ENCODE results near the gene TNPO3. TPM values are rescaled to one million over a fixed set of nuclear protein-coding genes. Genes with fewer than 3 reads are reported as not detected.

TNPO3 gene
- total and polyA plus RNA-seq, 10 of the 15 experiments (the other 5 are each of a cell fraction or from before 2014, with no cell fraction given) = 17.6 to 91.8 (median 65.9) TPM

- TF ChIP-seq CHD1 (IDR thresholded peaks at IDR 0.05; ENCODE audit: low read depth, low read length) = no peak
- peak; percentile 98 for TF ChIP-seq GABPA (IDR thresholded peaks at IDR 0.05; ENCODE audit: low read depth)
- TF ChIP-seq ATF2 (IDR thresholded peaks at IDR 0.05; ENCODE audit: low read length) = no peak
- no peak for TF ChIP-seq CEBPB (IDR thresholded peaks at IDR 0.05; ENCODE audit: borderline replicate concordance in 1 of 2, low read depth in 2 of 2, low read length in 2 of 2)
- peak; percentile 58 for TF ChIP-seq RELA (IDR thresholded peaks at IDR 0.05; ENCODE audit: borderline replicate concordance, partially characterized antibody)
- TF ChIP-seq ETV6 (conservative IDR thresholded peaks at IDR 0.05 in 1 of 2, IDR thresholded peaks at IDR 0.05 in 1 of 2; ENCODE audit: borderline replicate concordance in 1 of 2, low read depth in 1 of 2) = peak in 1 of 2 experiments; percentile 91; a peak in 2 of 4 replicates
- peak; percentile 82 for TF ChIP-seq CHD2 (IDR thresholded peaks at IDR 0.05; ENCODE audit: borderline replicate concordance, low read depth, low read length)
- TF ChIP-seq SUPT20H (IDR thresholded peaks at IDR 0.05; ENCODE audit: borderline replicate concordance, control insufficient read depth, low read depth, low read length) = no peak
- peak; percentile 88; the same call in 1 of the 2 replicates for TF ChIP-seq PAX8 (IDR thresholded peaks at IDR 0.05)
- peak; percentile 55; the same call in 1 of the 2 replicates for TF ChIP-seq TBL1XR1 (IDR thresholded peaks at IDR 0.05; ENCODE audit: low read depth, low read length)
- TF ChIP-seq PBX3 (IDR thresholded peaks at IDR 0.05; ENCODE audit: insufficient replicate concordance, low read depth, low read length) = no peak
- peak; percentile 78; the same call in 1 of the 2 replicates for TF ChIP-seq ZNF687 (IDR thresholded peaks at IDR 0.05)
- peak; percentile 56 for TF ChIP-seq CREB1 (IDR thresholded peaks at IDR 0.05; ENCODE audit: low read depth)
- peak; percentile 95 for TF ChIP-seq RB1 (IDR thresholded peaks at IDR 0.05; ENCODE audit: borderline replicate concordance)
- TF ChIP-seq IKZF2 (IDR thresholded peaks at IDR 0.05) = peak; percentile 77 to 87
- no peak for TF ChIP-seq SMC3 (IDR thresholded peaks at IDR 0.05; ENCODE audit: borderline replicate concordance, low read length)
- peak; percentile 22 for TF ChIP-seq RUNX3 (IDR thresholded peaks at IDR 0.05; ENCODE audit: low read length)
- no peak for TF ChIP-seq JUND (IDR thresholded peaks at IDR 0.05; ENCODE audit: low read depth, low read length)
- no peak for TF ChIP-seq NFYB (IDR thresholded peaks at IDR 0.05; ENCODE audit: insufficient read depth, low read depth, low read length)
- peak; percentile 96 for TF ChIP-seq POLR2AphosphoS5 (IDR thresholded peaks at IDR 0.05; ENCODE audit: low read length)
- TF ChIP-seq MLLT1 (IDR thresholded peaks at IDR 0.05) = peak; percentile 87
Measured at GRCh38 chr7:129054438-129055293, at the start of gene TNPO3 (continued).
